HG02759 (cell line): Measurements from ENCODE around the gene CFAP58.
A peak's percentile ranks its signal among the peaks of the same experiment; 100 is the strongest.

Source experiments
- ATAC-seq: cut with Tn5 transposase; IDR thresholded peaks from one replicate; pipeline ENCODE4 v1.9.1; 2021; ENCODE audit warnings: mild to moderate bottlenecking, moderate library complexity; ENCODE audit not compliant: unreplicated experiment

The CFAP58 gene

GRCh38 chr10:104322416-104322782 lies 31.2 kb upstream of the CFAP58 start:
- ATAC-seq: peak; percentile 44

- no peak for ATAC-seq
Measured at GRCh38 chr10:104323085-104323484, 30.5 kb upstream of the CFAP58 start.

DNA sequence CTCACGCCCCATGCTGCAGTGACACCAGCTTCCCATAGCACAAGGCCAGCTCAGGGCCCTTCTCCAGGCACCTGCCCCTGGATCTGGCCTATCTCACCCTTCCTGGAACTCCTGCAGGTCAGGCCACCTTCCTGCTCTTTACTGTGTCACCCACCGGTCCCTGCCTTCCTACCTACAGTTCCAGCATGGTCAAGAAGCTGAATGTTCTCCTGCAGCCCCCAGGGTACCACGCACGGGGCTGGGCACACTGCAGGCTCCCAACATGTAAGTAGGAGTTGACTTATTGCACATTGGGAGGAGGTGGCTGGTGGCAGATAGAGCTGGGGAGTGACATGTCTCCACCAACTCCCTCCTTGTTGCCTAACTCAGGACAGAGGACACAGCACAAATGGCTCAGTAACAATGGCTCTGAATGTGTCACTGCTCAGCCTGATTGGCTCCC lies 29.9 kb upstream of the CFAP58 start:
- ATAC-seq: no peak

DNA sequence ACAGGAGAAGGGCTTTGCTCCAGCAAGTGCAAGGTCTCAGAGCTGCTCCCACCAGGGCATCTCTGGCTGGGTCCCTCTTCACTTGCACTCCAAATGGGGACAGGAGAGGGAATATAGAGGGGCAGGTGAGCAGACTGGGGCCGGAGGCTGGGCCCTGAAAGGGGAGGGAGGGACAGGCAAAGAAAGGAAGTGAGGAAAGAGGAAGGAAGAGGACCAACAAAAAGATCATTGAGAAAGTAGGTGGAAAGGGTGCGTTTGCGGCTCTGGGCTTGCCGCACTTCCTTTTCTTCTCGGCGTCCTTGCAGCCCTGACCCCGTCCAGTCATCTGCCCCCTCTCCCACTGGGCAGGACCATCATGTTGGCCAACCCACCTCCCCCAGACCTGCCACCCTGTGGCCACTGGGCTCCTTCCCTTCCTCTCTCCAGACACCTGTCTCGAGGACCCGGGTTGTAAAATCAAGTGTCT lies 29.4 kb upstream of the CFAP58 start:
- ATAC-seq: no peak

DNA sequence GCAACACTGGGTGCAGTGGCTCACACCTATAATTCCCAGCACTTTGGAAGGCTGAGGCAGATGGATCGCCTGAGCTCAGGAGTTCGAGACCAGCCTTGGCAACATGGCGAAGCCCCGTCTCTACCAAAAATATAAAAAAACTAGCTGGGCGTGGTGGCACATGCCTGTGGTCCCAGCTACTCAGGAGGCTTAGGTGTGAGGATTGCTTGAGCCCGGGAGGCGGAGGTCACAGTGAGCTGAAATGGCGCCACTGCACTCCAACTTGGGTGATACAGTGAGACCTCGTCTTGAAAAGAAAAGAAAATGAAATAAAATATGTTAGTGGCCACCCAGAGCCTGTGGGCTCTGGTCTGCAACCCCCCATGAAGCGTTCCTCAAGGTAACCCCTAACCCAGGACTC lies 28.7 kb upstream of the CFAP58 start:
- ATAC-seq: no peak

DNA sequence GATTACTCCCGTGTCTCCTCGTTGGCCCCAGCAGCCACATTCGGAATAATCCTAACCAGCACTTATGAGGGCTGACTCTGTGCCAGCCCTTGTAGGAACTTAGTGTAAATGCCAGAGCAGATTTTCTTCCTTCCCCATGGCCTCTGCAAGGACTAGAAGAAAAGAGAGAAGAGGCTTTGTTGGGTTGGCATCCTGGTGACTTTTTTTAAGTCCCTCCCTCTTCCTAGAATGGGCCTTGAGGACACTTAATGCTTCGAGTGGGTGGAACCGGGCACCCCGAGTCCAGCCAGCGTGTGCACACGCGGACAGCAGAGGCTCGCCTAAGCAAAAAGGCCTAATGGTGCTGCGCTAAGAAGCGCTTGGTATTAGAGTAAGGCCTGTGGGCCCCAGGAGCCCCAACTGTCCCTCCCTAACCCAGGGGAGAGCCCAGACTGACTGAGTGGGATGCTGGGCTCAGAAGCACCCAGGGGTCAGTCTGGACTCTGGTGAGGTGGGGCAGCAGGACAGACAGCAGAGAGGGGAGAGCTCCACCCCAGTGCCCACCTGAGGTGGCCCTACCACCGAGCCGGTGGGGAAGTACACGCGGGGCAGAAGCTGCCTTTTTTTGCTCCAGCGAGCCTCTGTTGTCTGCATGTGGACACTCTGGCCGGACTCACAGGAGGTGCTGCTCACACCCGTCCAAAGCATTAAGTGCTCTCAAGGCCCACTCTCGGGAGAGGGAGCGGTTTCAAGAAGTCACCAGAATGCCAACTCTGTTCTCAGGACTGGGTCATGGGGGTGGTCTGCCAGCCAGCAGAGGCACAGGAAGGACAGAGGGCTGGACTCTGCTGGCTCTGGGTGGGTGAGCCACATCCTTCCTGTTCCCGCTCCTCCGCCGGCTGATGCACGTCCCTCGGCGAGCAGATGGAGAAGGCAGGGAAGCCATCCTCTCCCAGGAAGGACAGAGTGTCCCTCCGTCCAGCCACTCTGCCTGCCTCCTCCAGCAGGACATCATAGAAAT lies 27.9 kb upstream of the CFAP58 start:
- ATAC-seq: no peak

DNA sequence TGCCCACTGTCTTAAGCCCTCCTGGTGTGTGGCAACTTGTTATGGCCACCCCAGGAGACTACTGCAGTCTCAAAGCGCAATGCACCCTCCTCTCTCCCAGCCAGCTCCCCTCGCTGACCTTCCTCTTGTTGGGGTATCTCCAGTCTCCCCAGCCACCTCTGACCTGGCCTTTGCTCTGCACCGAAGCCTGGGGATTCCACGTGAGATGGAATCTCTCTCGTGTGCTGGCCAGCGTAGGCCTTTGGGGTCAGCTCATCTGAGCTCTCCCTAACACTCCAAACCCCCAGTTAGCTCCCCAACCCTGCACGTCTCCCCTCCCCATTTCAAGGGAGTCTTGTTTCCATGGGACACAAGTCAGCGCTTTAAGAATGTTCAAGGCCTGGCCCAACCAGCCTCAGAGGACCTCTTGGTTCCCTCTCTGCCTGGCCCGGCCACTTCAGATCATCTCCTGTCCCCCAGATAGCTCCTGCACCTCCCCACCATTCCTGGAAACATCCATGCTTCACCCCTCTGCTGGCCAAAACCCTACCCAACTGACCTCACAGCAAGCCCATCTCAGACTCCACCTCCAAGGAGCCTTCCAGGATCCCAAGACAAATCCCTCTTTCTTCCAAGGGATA lies 26.5 kb upstream of the CFAP58 start:
- ATAC-seq: no peak

DNA sequence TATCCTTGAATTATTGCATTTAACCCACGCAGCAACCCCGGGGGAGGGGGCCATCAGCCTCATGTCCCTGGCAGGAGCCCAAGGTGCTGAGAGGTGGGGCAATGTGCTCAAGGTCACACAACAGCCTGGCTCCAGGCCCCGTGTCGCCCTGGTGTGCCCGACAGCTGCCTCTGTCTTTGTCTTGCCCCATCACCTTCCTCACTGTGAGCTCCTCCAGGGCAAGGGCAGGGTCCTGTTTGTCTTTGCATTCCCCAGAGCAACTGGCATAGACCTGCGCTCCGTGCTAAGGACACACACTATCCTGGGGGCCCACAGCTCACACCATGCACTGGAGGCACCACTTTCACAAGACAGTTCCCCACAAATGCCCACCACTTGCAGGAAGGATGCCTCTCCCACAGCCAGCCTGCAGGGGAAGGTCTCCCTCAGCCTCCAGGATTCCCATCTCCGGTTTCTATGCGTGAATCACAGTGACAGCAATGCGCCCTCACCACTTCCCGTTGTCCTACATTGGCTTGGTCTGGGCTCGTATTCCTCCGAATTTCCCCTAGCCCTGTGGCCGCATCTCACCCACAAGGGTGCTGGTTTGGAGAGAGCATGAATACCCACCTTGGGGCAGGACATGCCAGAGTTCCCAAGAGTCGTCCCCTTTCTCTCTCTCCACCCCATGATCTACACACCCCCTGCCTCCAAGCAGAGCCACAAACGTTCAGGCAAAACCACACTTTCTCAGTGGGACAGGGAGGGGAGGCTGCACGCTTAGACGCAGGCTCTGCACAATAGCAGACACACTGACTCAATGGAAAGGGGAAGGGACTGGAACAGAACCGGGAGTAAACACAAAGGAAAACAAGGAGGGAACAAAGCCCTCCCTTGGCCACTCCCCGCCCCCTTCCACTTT lies 25.6 kb upstream of the CFAP58 start:
- ATAC-seq: no peak

GRCh38 chr10:104328646-104328895 lies 25.1 kb upstream of the CFAP58 start:
- no peak for ATAC-seq

DNA sequence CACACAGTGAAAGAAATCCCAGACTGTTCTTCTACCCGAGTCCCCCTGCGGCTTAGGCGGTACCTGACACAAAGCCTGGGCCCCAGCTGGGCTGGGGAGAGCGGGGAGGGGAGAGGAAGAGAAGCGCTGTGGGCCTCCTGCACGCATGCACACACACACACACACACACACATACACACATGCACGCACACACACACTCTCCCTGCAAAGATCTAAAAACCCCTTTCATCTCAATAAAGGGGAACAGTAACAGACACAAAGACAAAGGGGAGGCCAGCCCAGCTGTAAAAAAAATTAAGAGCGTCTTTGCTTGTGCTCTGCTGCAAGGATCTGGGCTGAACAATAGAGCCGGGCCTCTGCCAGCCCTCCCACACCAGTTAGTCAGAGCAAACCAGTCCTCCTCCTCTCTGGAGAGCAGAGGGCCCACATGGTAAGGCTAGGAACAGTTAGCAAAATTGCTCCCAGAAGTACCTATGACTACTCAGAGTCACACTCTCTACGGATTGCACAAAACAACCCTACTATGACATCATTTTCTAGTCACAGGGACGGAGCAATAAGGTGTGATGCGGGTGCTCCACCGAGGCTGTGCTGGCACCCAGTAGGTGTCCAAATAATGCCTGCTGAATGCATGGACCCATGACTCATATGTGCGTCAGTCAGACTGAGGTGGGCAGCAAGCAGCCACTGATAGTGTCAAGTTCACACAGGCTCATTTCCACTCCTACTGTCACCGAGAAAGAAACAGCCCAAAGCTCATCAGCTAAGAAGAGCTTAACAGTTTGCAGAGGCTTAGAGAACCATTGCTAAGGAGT lies 24.5 kb upstream of the CFAP58 start:
- ATAC-seq: peak; percentile 68

- ATAC-seq: no peak
Measured at GRCh38 chr10:104329735-104330134, 23.9 kb upstream of the CFAP58 start.

DNA sequence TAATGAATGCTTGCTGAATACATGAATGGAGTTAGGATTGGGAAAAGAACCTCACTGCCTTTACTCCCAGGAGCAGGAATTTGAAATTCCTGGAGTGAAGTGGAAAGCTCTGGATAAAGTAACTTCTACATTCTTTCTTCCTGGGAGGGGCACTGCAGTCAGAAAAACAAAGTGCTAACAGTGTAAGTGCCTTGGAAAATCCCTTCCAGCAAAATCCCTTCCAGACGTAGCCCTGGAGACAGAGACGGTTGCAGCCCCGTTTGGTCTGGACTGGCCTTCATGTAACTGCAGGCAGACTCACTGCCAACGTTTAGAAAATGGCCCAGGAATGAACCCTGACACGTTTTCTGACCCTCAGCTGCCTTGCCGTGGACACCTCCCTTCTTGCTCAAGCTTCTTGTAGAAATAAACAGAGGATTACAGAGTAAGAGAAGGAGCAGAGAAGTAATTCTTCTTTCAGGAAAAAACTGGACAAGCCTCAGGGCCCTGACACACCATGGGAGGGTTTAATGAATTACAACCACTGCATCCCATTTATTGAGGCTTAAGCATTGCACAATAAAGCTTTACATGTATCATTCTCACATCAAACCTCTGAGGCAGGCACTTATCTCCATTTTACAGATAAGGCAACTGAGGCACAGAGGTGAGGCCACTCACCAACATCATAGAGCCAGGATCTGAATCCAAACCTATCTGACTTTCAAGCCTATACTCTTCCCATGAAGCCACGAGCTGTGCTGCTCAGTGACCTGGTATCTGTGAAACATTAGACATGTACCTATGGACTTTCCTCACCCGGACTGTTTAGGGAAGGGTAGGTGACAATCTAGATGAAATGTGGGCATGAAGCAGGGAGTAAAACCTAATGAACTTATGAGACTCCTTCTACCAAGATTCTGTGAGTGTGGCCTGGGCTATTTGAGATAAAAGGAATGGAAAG lies 23.2 kb upstream of the CFAP58 start:
- ATAC-seq: no peak

DNA sequence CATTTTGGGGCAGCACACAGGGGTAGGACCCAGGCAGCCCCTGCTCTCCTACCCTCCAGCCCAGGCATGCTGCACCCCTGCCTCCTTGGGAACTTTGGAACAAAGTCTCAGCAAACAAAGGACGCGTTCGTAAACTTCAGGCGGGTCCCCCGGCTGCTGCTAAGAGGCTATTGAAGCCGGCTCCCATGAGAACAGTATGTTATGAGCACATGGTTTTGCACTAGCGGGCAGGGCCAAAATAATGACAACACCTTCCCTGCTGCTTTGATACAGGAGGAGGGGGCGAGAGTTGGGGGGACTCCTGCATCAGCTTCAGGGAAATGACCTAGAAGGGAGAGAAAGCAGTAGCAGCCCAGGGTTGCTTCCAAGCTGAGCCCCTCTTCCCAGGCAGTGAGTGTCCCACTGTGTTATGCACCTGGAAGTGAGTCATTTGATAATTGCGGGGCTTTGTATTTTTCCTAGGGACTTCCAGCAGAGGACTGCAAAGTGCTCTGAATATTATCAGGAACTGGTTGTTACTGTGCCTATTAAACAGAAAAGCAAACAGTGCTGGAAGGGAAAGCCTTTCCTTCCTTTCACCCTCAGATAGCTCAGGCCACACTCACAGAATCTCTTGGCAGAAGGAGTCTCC lies 22.3 kb upstream of the CFAP58 start:
- no peak for ATAC-seq

DNA sequence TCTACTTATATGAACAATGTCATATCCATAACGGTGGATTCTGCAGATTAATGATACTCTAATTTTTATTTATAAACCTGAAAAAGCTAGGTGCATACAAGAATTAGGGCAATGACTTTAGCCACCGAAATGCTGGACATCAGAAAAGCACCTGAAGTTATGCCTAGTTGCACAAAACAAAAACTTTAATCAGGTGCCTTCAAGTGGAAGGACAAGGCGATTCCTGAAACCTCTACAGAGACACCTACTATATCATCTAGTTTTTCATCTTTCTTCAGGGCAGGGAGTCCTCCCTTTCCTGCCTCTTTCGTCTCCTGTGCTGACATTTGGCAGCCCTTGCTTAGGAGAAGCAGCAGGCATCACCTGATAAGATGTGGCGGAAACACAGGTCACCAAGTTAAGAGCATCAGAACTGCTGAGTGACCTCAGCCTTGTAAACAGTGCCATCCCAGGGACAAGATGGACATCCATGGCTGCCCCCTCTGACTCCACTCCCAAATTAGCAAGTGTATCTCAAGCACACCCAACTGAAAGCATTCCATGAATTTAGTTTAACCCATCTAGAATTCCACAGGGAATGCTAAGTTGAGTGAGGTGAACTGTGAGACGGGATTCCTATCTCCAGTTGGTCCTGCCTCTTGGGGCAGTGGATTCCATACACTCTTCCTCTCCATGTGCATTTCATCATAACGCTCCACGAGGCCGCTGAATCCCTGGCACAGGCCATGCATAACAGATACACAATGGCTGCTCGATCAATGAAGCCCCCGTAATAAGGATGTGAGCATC lies 21.2 kb upstream of the CFAP58 start:
- ATAC-seq: no peak

GRCh38 chr10:104333032-104333727 lies 20.5 kb upstream of the CFAP58 start:
- ATAC-seq: no peak

GRCh38 chr10:104333728-104334373 lies 19.8 kb upstream of the CFAP58 start:
- ATAC-seq: no peak

DNA sequence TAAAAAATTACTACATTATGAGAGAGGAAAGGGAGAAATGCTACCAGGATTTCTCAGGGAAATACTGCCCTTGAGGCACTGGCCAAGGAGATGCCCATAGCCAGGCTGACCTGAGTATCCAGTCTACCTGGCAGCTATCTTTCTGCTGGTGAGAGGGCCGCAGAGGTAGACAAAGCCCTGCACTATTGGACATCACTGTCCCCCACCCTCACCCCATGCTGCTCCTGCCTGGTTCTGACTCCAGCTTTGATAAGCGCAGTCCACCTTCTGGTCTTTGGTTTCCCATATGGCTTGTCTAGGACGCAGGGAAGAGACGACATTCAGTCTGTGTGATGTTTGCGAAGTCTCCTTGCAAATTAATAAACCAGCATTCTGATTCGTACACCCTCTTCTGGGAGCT lies 19.1 kb upstream of the CFAP58 start:
- no peak for ATAC-seq
